Thyroid gland (tissue), 4 donors: ENCODE data around the gene HLCS.

Source experiments
- POLR2A ChIP-seq, 2 donors: fragments of 450-650 bp; IDR thresholded peaks; one replicate each; pipeline ENCODE4 v1.6.1; 2017; ENCODE audit warnings: antibody characterized with exemption in 2 of 2, mild to moderate bottlenecking in 2 of 2, moderate library complexity in 1 of 2
- TF ChIP-seq, protein P1 (sequence below), 6 experiments: fragments of 200-600 bp in 3 of 6; fragments of 450-650 bp in 3 of 6; sonication (generic) in 3 of 6; IDR thresholded peaks; one replicate each; pipeline ENCODE4 v1.5.1; 2016 to 2019; ENCODE audit warnings: antibody characterized with exemption in 6 of 6, mild to moderate bottlenecking in 2 of 6, inconsistent platforms in 1 of 6, moderate library complexity in 1 of 6

DNA sequence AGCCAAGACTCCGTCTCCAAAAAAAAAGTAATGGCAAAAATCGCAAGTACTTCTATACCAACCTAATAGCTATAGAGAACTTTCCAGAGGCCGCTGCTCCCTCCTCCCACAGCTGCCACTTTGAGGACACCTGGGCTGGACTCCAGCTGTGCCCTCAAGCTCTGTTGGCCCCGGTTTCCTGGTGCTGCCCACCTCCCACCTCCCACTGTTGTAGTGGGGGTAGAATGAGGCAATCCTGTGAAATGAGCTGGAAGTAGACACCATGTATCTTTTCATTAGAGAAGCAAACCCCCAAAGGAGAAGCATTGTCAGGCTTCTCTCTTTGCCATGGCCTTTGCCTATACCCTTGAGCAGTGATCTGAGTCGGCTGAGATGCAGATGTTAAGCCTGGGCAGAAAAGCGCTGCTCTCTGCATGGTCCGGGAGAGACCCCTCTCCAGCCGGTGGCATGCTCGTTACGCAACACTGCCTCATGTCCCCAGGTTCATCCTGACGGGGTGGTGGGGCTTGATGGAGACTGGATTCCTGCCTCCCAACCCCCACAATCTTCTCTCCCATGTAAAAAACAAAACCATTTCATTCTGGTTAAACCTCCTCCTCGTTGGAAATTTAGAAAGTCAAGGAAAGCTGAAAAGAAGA lies 227.9 kb downstream of the HLCS start:
- TF ChIP-seq, protein P1, sequence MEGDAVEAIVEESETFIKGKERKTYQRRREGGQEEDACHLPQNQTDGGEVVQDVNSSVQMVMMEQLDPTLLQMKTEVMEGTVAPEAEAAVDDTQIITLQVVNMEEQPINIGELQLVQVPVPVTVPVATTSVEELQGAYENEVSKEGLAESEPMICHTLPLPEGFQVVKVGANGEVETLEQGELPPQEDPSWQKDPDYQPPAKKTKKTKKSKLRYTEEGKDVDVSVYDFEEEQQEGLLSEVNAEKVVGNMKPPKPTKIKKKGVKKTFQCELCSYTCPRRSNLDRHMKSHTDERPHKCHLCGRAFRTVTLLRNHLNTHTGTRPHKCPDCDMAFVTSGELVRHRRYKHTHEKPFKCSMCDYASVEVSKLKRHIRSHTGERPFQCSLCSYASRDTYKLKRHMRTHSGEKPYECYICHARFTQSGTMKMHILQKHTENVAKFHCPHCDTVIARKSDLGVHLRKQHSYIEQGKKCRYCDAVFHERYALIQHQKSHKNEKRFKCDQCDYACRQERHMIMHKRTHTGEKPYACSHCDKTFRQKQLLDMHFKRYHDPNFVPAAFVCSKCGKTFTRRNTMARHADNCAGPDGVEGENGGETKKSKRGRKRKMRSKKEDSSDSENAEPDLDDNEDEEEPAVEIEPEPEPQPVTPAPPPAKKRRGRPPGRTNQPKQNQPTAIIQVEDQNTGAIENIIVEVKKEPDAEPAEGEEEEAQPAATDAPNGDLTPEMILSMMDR (IDR thresholded peaks at IDR 0.05) = no peak
- no peak for TF ChIP-seq POLR2A (IDR thresholded peaks at IDR 0.05)
